WERI-Rb-1 (cell line): ENCODE data around the gene ZMYND8.
"Not testable (repeated sequence)": the region's sequence is repeated elsewhere in the genome, so short reads cannot be mapped to it uniquely, and the experiment has no call there.

Source experiments
- DNase-seq: peaks from one replicate; pipeline ENCODE4 v3.0.0-alpha.2; 2020
- H3K27ac ChIP-seq: fragments of 250-450 bp; sonication (Bioruptor Pico); 2 replicates; pipeline ENCODE4 v1.5.1; 2020; ENCODE audit warnings: mild to moderate bottlenecking, moderate library complexity
- H3K27me3 ChIP-seq: fragments of 250-450 bp; sonication (Bioruptor Pico); 2 replicates; pipeline ENCODE4 v1.5.1; 2021; ENCODE audit warnings: mild to moderate bottlenecking, low read depth, moderate library complexity; ENCODE audit not compliant: insufficient read depth, severe bottlenecking
- H3K36me3 ChIP-seq: fragments of 250-450 bp; sonication (Bioruptor Pico); 2 replicates; pipeline ENCODE4 v1.5.1; 2020; ENCODE audit warnings: mild to moderate bottlenecking, moderate library complexity
- H3K4me3 ChIP-seq: 2 replicates; pipeline ENCODE4 v1.5.1; 2011; ENCODE audit warnings: low read depth, mild to moderate bottlenecking, control low read depth, low read length
- H3K9me3 ChIP-seq: fragments of 250-450 bp; sonication (Bioruptor Pico); 2 replicates; pipeline ENCODE4 v1.5.1; 2021; ENCODE audit warnings: mild to moderate bottlenecking, moderate library complexity; ENCODE audit not compliant: severe bottlenecking
- TF ChIP-seq, protein P1 (sequence below): IDR thresholded peaks from 2 replicates; pipeline ENCODE4 v1.5.1; 2011; ENCODE audit warnings: low read depth, mild to moderate bottlenecking, control low read depth, inconsistent platforms, low read length

Gene ZMYND8

DNA sequence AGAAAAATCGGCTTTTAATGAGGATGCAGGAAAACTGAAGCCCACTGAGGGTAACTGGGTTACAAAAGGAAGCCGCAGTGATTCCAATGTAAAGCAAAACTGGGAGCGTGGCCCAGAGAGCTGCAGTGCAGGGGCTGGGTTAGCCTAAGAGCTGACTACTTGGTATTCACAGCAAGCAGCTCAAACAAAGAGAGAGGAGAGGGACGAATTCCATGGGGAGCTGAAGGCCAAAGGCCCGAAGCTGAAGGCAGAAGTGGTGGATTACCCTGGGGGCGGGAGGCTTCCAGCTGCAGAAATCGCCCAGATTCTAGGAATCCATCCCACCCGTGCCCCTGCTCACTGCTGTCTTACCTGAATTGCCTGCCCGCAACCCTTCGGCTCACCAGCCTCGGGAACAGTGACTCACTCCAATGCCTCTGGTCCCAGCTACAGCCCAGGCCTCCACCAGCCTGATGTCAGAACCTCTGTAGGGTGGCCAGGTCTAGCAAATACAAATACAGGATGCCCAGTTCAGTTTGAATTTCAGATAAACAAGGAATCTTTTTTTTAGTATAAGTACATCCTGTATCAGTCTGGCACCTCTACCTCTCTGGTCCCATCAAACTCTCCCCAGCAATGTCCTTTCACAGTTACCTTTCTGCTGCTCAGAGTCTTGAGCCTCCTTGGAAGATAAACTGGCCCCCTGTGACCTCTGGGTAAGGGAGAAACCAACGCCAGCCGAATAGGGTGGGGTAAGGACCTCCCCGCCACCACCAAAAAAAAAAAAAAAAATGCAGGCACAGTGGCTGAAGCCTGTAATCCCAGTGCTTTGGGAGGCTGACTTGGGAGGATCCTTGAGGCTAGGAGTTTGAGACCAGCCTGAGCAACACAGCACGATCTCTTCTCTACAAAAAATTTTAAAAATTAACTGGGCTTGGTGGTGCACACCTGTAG is 14.6 kb upstream of the ZMYND8 start:
- no peaks in the 10 kb centered on the region for H3K36me3 ChIP-seq
- TF ChIP-seq, protein P1, sequence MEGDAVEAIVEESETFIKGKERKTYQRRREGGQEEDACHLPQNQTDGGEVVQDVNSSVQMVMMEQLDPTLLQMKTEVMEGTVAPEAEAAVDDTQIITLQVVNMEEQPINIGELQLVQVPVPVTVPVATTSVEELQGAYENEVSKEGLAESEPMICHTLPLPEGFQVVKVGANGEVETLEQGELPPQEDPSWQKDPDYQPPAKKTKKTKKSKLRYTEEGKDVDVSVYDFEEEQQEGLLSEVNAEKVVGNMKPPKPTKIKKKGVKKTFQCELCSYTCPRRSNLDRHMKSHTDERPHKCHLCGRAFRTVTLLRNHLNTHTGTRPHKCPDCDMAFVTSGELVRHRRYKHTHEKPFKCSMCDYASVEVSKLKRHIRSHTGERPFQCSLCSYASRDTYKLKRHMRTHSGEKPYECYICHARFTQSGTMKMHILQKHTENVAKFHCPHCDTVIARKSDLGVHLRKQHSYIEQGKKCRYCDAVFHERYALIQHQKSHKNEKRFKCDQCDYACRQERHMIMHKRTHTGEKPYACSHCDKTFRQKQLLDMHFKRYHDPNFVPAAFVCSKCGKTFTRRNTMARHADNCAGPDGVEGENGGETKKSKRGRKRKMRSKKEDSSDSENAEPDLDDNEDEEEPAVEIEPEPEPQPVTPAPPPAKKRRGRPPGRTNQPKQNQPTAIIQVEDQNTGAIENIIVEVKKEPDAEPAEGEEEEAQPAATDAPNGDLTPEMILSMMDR: no peak
- H3K9me3 ChIP-seq: no peaks in the 10 kb centered on the region
- H3K27me3 ChIP-seq: no peaks in the 10 kb centered on the region
- no peak overlapping the region for H3K27ac ChIP-seq
- H3K4me3 ChIP-seq: no peak overlapping the region
- DNase-seq: no peak

DNA sequence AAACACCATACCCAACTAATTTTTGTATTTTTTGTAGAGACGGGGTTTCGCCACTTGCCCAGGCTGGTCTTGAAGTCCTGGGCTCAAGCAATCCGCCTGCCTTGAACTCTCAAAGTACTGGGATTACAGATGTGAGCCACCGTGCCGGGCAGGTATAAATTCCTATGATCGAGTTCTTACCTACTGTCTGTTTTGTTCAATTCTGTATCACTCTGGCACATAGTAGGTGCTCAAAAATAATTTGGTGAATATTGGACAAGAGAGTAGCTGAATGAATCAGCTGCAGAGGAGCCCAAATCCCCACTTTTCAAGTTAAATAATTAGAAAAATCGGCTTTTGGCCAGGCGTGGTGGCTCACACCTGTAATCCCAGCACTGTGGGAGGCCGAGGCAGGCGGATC is 13.7 kb upstream of the ZMYND8 start:
- H3K9me3 ChIP-seq: no peaks in the 10 kb centered on the region
- no peak overlapping the region for H3K4me3 ChIP-seq
- TF ChIP-seq, protein P1: no peak
- DNase-seq: no peak
- H3K27ac ChIP-seq: no peak overlapping the region
- no peaks in the 10 kb centered on the region for H3K27me3 ChIP-seq
- no peaks in the 10 kb centered on the region for H3K36me3 ChIP-seq

DNA sequence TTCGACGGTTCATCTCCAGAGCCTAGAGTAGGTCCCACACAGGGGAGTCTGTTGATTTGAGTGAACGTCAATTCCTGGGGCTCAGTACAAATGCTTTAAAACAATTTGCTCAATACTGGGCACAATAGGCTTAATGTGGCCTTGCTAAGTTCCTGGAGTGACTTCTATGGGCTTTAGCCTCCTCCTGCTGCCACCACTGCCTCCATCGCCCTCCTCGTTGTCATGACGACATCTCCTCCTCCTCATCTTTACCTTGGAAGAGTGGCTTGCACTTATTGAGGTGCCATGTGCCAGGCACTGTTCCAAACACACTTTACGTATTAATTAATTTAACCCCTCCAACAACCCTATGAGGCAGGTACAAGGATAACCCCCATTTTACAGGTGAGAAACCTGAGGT is 11.8 kb upstream of the ZMYND8 start:
- Histone ChIP-seq H3K27ac (no peak overlapping the region), H3K36me3 (no peaks in the 10 kb centered on the region), H3K9me3 (no peaks in the 10 kb centered on the region), H3K4me3 (no peak overlapping the region), H3K27me3 (no peaks in the 10 kb centered on the region)
- TF ChIP-seq, protein P1: no peak
- no peak for DNase-seq

DNA sequence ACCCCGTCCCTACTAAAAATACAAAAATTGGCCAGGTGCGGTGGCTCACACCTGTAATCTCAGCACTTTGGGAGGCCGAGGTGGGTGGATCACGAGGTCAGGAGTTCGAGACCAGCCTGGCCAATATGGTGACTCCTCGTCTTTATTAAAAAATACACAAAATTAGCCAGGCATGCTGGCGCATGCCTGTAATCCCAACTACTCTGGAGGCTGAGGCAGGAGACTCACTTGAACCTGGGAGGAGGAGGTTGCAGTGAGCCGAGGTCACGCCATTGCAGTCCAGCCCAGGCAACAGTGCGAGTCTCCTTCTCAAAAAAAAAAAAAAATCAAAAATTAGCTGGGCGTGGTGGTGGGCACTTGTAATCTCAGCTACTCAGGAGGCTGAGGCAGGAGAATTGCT is 9.8 kb upstream of the ZMYND8 start:
- DNase-seq, H3K36me3 ChIP-seq, H3K27ac ChIP-seq, H3K27me3 ChIP-seq, H3K4me3 ChIP-seq, H3K9me3 ChIP-seq: not testable (repeated sequence)

DNA sequence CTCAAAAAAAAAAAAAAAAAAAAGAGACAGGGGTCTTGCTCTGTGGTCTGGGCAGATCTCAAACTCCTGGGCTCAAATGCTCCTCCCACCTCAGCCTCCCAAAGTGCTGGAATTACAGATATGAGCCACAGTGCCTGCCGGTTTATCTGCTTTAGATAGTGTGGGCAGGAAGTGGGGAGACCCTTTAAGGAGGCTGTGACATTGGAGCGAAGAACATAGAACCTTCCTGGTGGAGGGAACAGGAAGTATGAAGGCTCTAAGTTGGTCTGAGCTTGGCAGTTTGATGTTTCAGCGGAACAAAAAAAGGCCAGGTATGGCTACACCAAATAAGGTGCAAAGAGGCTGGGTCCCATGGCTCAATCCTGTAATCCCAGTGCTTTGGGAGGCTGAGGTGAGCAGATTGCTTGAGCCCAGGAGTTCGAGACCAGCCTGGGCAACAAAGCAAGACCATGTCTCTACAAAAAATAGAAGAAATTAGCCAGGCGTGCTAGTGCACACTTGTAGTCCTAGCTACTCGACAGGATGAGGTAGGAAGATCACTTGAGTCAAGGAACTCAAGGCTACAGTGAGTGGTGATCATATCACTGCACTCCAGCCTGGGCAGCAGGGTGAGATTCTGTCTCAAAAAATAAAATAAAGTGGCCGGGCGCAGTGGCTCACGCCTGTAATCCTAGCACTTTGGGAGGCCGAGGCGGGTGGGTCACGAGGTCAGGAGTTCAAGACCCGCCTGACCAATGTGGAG is 8.7 kb upstream of the ZMYND8 start:
- TF ChIP-seq, protein P1: no peak
- Histone ChIP-seq H3K9me3 (no peaks in the 10 kb centered on the region), H3K27ac (no peak overlapping the region), H3K36me3 (no peaks in the 10 kb centered on the region), H3K27me3 (no peaks in the 10 kb centered on the region), H3K4me3 (no peak overlapping the region)
- no peak for DNase-seq
